Activated CD8-positive, alpha-beta memory T cell treated with anti-CD3 and anti-CD28 coated beads for 24 hours (primary cell): Measurements from ENCODE around the gene YWHAQ.
A peak's percentile ranks its signal among the peaks of the same experiment; 100 is the strongest.

Source experiments
- DNase-seq: peaks from one replicate; pipeline ENCODE4 v3.0.0-alpha.2; 2020

YWHAQ gene

GRCh38 chr2:9630736-9631552 lies at the start of gene YWHAQ:
Gene YWHAQ, minus strand, starts transcription at chr2:9630997. Its CDS starts 545 bp downstream, at chr2:9630452.
- peak; percentile 98 for DNase-seq

- DNase-seq, result no peak
Observed at GRCh38 chr2:9680082-9680481, 49.3 kb upstream of the YWHAQ start.

GRCh38 chr2:9679218-9679617 lies 48.4 kb upstream of the YWHAQ start:
- no peak for DNase-seq

GRCh38 chr2:9678544-9678943 lies 47.7 kb upstream of the YWHAQ start:
- DNase-seq, result no peak

- DNase-seq, result no peak
Observed at GRCh38 chr2:9675415-9676351, 44.9 kb upstream of the YWHAQ start.

- DNase-seq, result no peak
Observed at GRCh38 chr2:9674891-9675414, 44.2 kb upstream of the YWHAQ start.

- no peak for DNase-seq
Observed at GRCh38 chr2:9673914-9674481, 43.2 kb upstream of the YWHAQ start.

GRCh38 chr2:9668687-9669345 lies 38.0 kb upstream of the YWHAQ start:
- no peak for DNase-seq

GRCh38 chr2:9667826-9668225 lies 37.0 kb upstream of the YWHAQ start:
- DNase-seq, result no peak

- DNase-seq, result no peak
Observed at GRCh38 chr2:9666306-9666705, 35.5 kb upstream of the YWHAQ start.

GRCh38 chr2:9665898-9666297 lies 35.1 kb upstream of the YWHAQ start:
- no peak for DNase-seq

- DNase-seq, result no peak
Observed at GRCh38 chr2:9664365-9664764, 33.6 kb upstream of the YWHAQ start.

- DNase-seq, result no peak
Observed at GRCh38 chr2:9663008-9663879, 32.4 kb upstream of the YWHAQ start.

- no peak for DNase-seq
Observed at GRCh38 chr2:9661261-9661660, 30.5 kb upstream of the YWHAQ start.

- DNase-seq, result no peak
Observed at GRCh38 chr2:9660781-9661180, 30.0 kb upstream of the YWHAQ start.

GRCh38 chr2:9660154-9660553 lies 29.4 kb upstream of the YWHAQ start:
- no peak for DNase-seq

- no peak for DNase-seq
Observed at GRCh38 chr2:9658972-9659371, 28.2 kb upstream of the YWHAQ start.

GRCh38 chr2:9657731-9658130 lies 26.9 kb upstream of the YWHAQ start:
- DNase-seq, result no peak

- DNase-seq, result no peak
Observed at GRCh38 chr2:9657083-9657482, 26.3 kb upstream of the YWHAQ start.

GRCh38 chr2:9656270-9656766 lies 25.5 kb upstream of the YWHAQ start:
- peak; percentile 70 for DNase-seq
